Muscle of leg (tissue), 11 donors: ENCODE results near the gene HIVEP3. TPM values are rescaled to one million over a fixed set of nuclear protein-coding genes. Genes with fewer than 3 reads are reported as not detected.

Experiments used
- DNase-seq: peaks from one replicate; pipeline ENCODE4 v3.0.0; 2013
- H3K27ac ChIP-seq: one replicate; pipeline ENCODE4 v1.5.1; 2013; ENCODE audit warnings: mild to moderate bottlenecking, low read length, control low read depth
- H3K27me3 ChIP-seq: one replicate; pipeline ENCODE4 v1.6.1; 2013; ENCODE audit warnings: low read length; ENCODE audit not compliant: control insufficient read depth, insufficient read depth
- H3K36me3 ChIP-seq: one replicate; pipeline ENCODE4 v1.6.1; 2013; ENCODE audit warnings: low read length; ENCODE audit not compliant: control insufficient read depth, insufficient read depth
- H3K4me1 ChIP-seq: one replicate; pipeline ENCODE4 v1.6.1; 2013; ENCODE audit warnings: low read length; ENCODE audit not compliant: control insufficient read depth, insufficient read depth
- H3K4me3 ChIP-seq: one replicate; pipeline ENCODE4 v1.5.1; 2013; ENCODE audit warnings: low read length, control low read depth
- H3K9me3 ChIP-seq: replicated peaks from 2 replicates; pipeline ENCODE4 v1.6.1; 2013; ENCODE audit warnings: low read depth, low read length; ENCODE audit not compliant: control insufficient read depth
- WGBS: methylation state at CpG from one replicate; pipeline ENCODE4 v1.1.5; 2013; ENCODE audit warnings: missing lambda C conversion rate; ENCODE audit not compliant: insufficient coverage; 5-methylcytosine and 5-hydroxymethylcytosine counted together
- polyA plus RNA-seq, 8 donors: library from polyadenylated mRNA; unstranded; fragments of 120-200 nt; gene quantifications; one replicate each; pipeline versions ENCODE4 v1.2.1 to v1.2.3, GENCODE V29; 2013; ENCODE audit warnings: inconsistent platforms in 1 of 8, low replicate concordance in 1 of 8; ENCODE audit not compliant: insufficient read length in 8 of 8, insufficient read depth in 1 of 8
- total RNA-seq: library from RNA; stranded (reverse); fragments of 120-200 nt; gene quantifications from one replicate; pipeline ENCODE4 v1.2.4, GENCODE V29; 2013

Gene HIVEP3
- total and polyA plus RNA-seq, 9 donors = 0.93 to 3.7 (median 2.7) TPM

GRCh38 chr1:41631154-41631553 lies 287.6 kb downstream of the HIVEP3 start:
- Histone ChIP-seq H3K27ac (no peak overlapping the region), H3K27me3 (no peaks in the 10 kb centered on the region), H3K9me3 (no peaks in the 10 kb centered on the region), H3K36me3 (no peaks in the 10 kb centered on the region), H3K4me1 (peaks cover 7% of the 10 kb centered on the region), H3K4me3 (no peak overlapping the region)
- DNase-seq = no peak
- WGBS = 62% methylated on average over 8 of the region's 9 CpGs

- no CpG with 5 or more reads among the region's 9 CpGs for WGBS
- no peak for DNase-seq
Measured at GRCh38 chr1:41629571-41629970, 289.2 kb downstream of the HIVEP3 start.

GRCh38 chr1:41629141-41629540 lies 289.6 kb downstream of the HIVEP3 start:
- Histone ChIP-seq H3K4me1 (peaks cover 11% of the 10 kb centered on the region), H3K4me3 (no peak overlapping the region), H3K27ac (no peak overlapping the region), H3K9me3 (no peaks in the 10 kb centered on the region), H3K36me3 (no peaks in the 10 kb centered on the region), H3K27me3 (no peaks in the 10 kb centered on the region)
- DNase-seq = no peak
- WGBS = 88% methylated on average over 1 of the region's 3 CpGs

More at GRCh38 chr1:41629571-41629970, 289.2 kb downstream of the HIVEP3 start:
- no peaks in the 10 kb centered on the region for H3K27me3 ChIP-seq
- H3K4me1 ChIP-seq = peaks cover 11% of the 10 kb centered on the region
- H3K27ac ChIP-seq = no peak overlapping the region
- no peaks in the 10 kb centered on the region for H3K36me3 ChIP-seq
- no peak overlapping the region for H3K4me3 ChIP-seq
- H3K9me3 ChIP-seq = no peaks in the 10 kb centered on the region

- no peak overlapping the region for H3K4me3 ChIP-seq
Measured at GRCh38 chr1:41627491-41628280, 291.0 kb downstream of the HIVEP3 start.

GRCh38 chr1:41626616-41627375 lies 291.9 kb downstream of the HIVEP3 start:
- no peak overlapping the region for H3K4me3 ChIP-seq
- no peaks in the 10 kb centered on the region for H3K36me3 ChIP-seq
- 68% methylated on average over 10 of the region's 10 CpGs for WGBS
- no peaks in the 10 kb centered on the region for H3K9me3 ChIP-seq
- no peak overlapping the region for H3K27ac ChIP-seq
- peaks cover 15% of the 10 kb centered on the region for H3K4me1 ChIP-seq
- H3K27me3 ChIP-seq = no peaks in the 10 kb centered on the region
- no peak for DNase-seq

More at GRCh38 chr1:41627491-41628280, 291.0 kb downstream of the HIVEP3 start:
- Histone ChIP-seq H3K36me3 (no peaks in the 10 kb centered on the region), H3K27ac (no peak overlapping the region), H3K27me3 (no peaks in the 10 kb centered on the region), H3K4me1 (peaks cover 15% of the 10 kb centered on the region), H3K9me3 (no peaks in the 10 kb centered on the region)
- WGBS = 63% methylated on average over 3 of the region's 5 CpGs
- no peak for DNase-seq

GRCh38 chr1:41626146-41626545 lies 292.6 kb downstream of the HIVEP3 start:
- 26% methylated on average over 6 of the region's 10 CpGs for WGBS
- no peak overlapping the region for H3K4me3 ChIP-seq
- H3K4me1 ChIP-seq = peaks cover 15% of the 10 kb centered on the region
- DNase-seq = peak; percentile 23
- H3K27me3 ChIP-seq = no peaks in the 10 kb centered on the region
- no peak overlapping the region for H3K27ac ChIP-seq
- no peaks in the 10 kb centered on the region for H3K9me3 ChIP-seq
- no peaks in the 10 kb centered on the region for H3K36me3 ChIP-seq

GRCh38 chr1:41623736-41624135 lies 295.0 kb downstream of the HIVEP3 start:
- DNase-seq = no peak
- Histone ChIP-seq H3K36me3 (no peaks in the 10 kb centered on the region), H3K9me3 (no peaks in the 10 kb centered on the region), H3K27ac (no peak overlapping the region), H3K4me1 (peaks cover 15% of the 10 kb centered on the region), H3K4me3 (no peak overlapping the region), H3K27me3 (no peaks in the 10 kb centered on the region)
- WGBS = 68% methylated on average over 10 of the region's 10 CpGs

GRCh38 chr1:41622859-41623732 lies 295.6 kb downstream of the HIVEP3 start:
- DNase-seq = no peak
- Histone ChIP-seq H3K27ac (no peak overlapping the region), H3K36me3 (no peaks in the 10 kb centered on the region), H3K4me3 (no peak overlapping the region), H3K4me1 (peaks cover 19% of the 10 kb centered on the region), H3K27me3 (peaks cover 2% of the 10 kb centered on the region), H3K9me3 (no peaks in the 10 kb centered on the region)
- WGBS = 100% methylated on average over 2 of the region's 8 CpGs

- H3K4me1 ChIP-seq = peaks cover 26% of the 10 kb centered on the region
- H3K4me3 ChIP-seq = no peak overlapping the region
- no peak overlapping the region for H3K27ac ChIP-seq
- H3K27me3 ChIP-seq = peaks cover 2% of the 10 kb centered on the region
- no peaks in the 10 kb centered on the region for H3K9me3 ChIP-seq
- H3K36me3 ChIP-seq = no peaks in the 10 kb centered on the region
- 57% methylated on average over 8 of the region's 8 CpGs for WGBS
- DNase-seq = no peak
Measured at GRCh38 chr1:41622402-41622801, 296.3 kb downstream of the HIVEP3 start.
